Measurements from ENCODE around the gene PDCD1.
"Not testable (repeated sequence)": the region's sequence is repeated elsewhere in the genome, so short reads cannot be mapped to it uniquely, and the experiment has no call there.

Gene PDCD1

GRCh38 chr2:241858206-241859016, at the start of gene PDCD1:
TSS of gene PDCD1 (minus strand) at chr2:241858894. CDS start at chr2:241858838, 56 bp downstream.
- in situ Hi-C loops (cut with MboI; ENCODE audit: low sequenced_read_pairs) = no loop called here

- in situ Hi-C loops (cut with MboI; ENCODE audit: low sequenced_read_pairs) = not testable (repeated sequence)
Observed at GRCh38 chr2:241907831-241908230, 49.1 kb upstream of the PDCD1 start.

GRCh38 chr2:241906826-241907570, 48.3 kb upstream of the PDCD1 start:
- in situ Hi-C loops (cut with MboI; ENCODE audit: low sequenced_read_pairs) = no loop called here

DNA sequence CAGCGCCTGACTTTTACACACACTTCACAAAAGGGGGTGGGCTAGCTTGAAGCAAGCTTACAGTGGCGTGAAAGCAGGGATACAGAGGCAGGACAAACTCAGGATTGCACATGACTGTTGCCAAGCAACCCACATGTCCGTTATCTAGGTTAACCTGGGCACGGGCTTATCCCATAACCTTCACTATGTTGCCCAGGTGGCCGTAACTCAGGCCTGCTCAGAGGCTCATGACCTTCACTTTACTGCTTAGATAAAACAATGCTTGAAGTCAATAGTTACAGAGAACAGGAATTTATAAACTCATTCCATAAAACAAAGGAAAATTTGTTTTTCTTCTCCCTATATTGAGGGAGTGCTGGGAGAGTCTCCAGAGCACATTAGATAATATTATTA, 47.7 kb upstream of the PDCD1 start:
- in situ Hi-C loops (cut with MboI; ENCODE audit: low sequenced_read_pairs) = not testable (repeated sequence)

DNA sequence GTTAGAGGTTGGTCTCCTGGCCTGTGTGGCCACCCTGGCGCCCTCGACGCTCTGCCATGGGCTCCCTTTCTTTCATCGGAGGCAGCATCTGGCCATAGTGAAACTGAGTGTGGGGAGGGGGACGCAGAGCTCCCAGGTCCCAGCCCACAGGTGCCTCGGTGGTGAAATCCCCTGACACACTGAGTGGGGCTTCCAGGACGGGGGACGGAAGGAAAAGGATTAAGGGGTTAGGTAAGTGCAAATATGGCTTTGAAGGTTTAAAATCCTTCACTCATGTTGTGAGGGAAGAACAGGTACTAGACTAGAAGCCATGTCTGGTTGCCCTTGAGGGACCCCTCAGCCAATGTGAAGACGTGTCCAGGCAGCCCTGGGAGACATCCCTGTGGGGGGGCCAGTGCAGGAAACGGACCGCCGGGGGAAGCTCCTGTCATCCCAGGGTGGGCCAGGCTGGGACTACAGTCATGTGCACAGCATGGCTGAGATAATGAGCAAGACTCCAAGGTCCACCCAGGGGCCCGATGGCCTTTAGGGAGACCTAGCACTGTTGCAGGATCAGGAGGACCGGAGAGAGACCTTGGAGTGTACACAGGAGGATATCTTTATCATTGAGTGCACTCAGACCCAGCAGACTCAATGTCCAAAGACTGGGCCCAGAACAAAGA, 47.2 kb upstream of the PDCD1 start:
- in situ Hi-C loops (cut with MboI; ENCODE audit: low sequenced_read_pairs) = no loop called here

- in situ Hi-C loops (cut with MboI; ENCODE audit: low sequenced_read_pairs) = no loop called here
Observed at GRCh38 chr2:241904791-241905710, 46.4 kb upstream of the PDCD1 start.

DNA sequence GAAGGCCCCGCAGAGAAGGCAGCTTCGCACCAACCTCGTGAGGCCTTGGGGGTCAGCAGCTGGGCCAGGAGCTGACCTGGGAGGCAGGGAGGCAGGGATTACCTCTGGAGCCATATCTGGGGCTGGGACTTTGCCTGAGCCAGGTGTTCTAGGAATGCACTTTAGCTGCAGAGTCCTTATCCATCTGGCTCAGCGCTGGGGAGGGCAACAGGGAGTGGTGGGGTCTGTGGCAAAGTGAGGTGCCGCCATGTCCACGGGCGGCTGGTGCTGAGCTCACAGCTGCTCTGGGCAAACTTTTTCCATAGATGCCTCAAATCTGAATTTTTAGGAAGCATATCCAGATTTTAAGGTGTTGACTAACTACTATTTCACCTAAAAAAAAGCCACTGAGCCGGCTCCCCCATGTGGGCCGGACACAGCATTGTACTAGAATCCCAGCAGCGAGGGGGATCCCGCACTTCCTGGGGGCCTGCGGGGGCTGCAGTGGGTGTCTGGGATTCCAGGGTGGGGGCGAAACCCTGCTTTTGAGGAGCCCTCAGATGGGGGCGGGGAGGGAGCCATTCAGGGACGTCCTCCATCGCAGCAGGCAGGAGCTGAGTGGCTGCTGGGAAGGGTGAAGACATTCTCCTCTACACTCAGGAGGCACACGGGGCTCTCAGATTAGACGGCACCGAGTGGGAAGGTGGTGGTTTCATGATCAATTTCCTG, 45.5 kb upstream of the PDCD1 start:
- in situ Hi-C loops (cut with MboI; ENCODE audit: low sequenced_read_pairs) = no loop called here

DNA sequence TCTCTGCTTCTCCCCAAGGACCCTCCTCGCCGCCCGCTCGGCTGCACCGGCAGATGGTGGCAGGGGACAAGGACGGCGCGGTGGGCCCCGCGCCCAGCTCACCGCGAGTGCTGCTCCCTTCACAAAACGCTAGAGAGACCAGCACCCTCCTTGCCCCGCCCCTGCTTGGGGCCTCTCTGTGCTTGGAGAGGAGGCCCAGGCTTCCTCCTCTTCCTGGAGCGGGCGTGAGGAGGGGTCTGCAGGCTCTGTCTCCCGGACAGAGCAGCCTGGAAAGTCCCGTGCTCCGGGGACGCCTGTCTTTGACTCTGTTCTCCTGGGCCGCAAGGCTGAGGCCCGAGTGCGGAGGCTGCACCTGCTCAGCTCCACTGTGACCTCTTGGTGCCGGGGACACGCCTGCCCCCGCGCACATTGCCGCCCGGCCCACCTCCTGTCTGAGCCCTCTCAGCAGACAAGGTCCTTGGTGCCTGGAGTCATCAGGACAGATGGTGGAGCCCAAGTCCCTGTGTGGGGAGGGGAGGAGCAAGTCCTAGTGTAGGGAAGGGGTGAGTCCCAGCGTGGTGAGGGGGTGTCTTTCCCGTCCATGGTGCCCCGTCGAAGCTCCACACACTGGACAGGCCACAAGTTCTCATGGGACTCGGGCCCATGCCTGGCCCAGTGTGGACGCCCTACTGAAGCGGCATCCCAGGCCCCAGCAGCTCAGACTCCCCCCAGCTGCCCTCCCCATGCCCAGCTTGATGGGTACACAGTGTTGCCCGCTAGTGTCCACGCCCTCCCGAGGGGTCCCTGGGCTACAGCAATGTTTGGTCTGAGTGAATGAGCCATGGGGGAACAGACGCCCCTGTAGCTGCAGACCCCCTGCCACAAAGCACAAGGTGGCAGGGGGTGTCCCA, 44.7 kb upstream of the PDCD1 start:
- in situ Hi-C loops (cut with MboI; ENCODE audit: low sequenced_read_pairs) = no loop called here

DNA sequence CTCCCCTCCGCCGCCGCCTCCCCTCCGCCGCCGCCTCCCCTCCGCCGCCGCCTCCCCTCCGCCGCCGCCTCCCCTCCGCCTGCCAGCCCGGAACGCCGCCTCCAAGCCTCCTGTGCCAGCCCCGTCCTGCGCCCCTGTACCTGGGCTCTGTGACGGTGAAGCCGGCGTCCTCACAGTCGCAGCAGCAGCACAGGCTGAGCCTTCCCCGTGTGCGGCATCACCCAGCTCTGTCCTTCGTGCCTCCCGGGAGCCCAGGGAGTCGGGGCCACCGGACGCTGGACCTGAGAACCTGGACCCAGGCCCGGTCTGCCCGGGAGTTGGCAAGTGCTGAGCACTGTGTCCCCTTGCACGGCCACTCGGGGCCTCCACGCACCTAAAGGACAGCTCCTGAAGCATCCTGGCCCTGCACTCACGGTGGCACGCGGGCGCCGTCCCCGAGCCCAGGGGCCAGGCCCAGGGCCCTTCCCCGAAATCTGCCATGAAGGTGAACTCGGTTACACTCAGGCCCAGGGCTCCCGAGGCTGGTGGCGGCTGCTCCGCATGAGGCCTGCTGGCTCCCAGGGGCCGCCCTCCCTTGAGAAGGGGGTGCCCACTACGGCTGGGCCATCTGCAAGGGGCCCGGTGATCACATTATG, 43.8 kb upstream of the PDCD1 start:
- in situ Hi-C loops (cut with MboI; ENCODE audit: low sequenced_read_pairs) = no loop called here

- in situ Hi-C loops (cut with MboI; ENCODE audit: low sequenced_read_pairs) = no loop called here
Observed at GRCh38 chr2:241901500-241902351, 43.0 kb upstream of the PDCD1 start.

DNA sequence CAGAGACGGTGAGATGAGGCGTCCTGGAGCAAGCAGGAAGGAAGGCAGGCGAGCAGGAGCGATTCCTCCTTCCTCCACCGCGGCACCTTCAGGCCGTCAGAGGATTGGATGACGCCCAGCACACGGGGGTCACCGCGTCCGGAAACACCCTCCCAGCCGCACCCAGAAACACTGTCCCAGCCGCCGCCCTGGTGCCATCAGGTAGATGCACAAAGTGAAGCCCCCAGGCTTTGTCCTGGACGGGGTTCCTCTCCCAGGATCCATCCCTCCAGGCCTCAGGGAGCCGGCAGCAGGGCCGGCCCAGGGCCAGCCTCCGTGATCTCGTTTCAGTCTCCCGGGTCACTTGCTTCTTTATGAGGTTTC, 42.3 kb upstream of the PDCD1 start:
- in situ Hi-C loops (cut with MboI; ENCODE audit: low sequenced_read_pairs) = no loop called here

GRCh38 chr2:241900251-241901017, 41.7 kb upstream of the PDCD1 start:
- in situ Hi-C loops (cut with MboI; ENCODE audit: low sequenced_read_pairs) = no loop called here

GRCh38 chr2:241898463-241899270, 40.0 kb upstream of the PDCD1 start:
- in situ Hi-C loops (cut with MboI; ENCODE audit: low sequenced_read_pairs) = no loop called here

DNA sequence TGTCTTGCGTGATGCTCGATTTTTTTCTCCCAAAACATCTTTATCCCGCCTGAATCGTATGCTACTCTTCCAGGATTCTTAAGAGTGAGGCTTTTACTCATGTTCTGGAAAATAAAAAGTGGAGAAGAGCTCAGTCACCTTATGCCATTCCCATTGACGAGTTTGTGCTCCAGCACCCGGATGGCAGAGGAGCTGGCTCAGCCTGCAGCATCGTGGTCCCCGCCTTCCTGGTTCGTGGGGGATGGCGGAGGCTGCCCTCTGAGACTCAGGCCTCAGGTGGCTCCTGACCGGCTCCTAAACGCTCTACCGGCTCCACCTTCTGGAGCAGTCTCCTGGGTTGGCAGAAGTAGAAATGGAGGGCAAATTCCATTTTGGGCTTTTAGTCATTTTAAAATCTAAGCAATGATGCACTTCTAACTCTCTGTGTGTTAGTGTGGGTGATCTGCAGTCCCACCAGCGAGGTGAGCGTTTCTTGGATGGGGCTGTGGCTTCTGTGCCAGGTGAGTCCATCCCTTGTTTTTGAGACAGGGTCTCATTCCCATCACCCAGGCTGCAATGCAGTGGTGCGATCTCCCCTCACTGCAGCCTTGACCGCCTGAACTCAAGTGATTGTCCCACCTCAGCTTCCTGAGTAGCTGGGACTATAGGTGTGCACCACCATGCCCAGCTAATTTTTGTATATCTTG, 38.7 kb upstream of the PDCD1 start:
- in situ Hi-C loops (cut with MboI; ENCODE audit: low sequenced_read_pairs) = no loop called here

GRCh38 chr2:241896746-241897201, 38.1 kb upstream of the PDCD1 start:
- in situ Hi-C loops (cut with MboI; ENCODE audit: low sequenced_read_pairs) = no loop called here

Measured in HL-60/S4 treated with phorbol 12-myristate 13-acetate at 8.2 ng/mL for 4 days and 3 days (cell line).